ENCODE measurements around the gene HDAC4. TPM values are rescaled to one million over a fixed set of nuclear protein-coding genes. Genes with fewer than 3 reads are reported as not detected.

The HDAC4 gene
- total RNA-seq, 1 experiment from 2014 or later: 32.0 TPM

DNA sequence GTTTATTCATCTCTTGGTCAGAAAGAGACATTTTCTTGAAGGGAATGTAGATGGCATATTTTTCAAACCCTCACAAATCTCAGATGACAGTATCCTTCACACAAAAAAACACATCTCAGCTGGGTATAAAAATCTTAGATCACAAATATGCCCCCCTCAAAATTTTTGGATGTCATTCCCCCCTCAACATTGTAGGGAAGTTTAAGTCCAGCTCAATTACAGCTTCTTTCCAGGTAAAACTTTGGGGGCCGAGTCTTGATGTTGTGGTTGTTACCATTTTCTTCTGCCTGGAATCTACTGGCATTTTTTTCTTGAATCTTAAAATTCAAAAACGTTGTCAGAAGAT is 46.1 kb downstream of the HDAC4 start:
- Histone ChIP-seq H2BK15ac (ENCODE audit: low read depth, low read length) (no peak overlapping the region), H3K18ac (ENCODE audit: insufficient read length, low read depth, low read length) (no peak overlapping the region), H3K4ac (ENCODE audit: low read depth, low read length) (no peak overlapping the region), H4K5ac (ENCODE audit: insufficient read length, low read depth, low read length) (no peak overlapping the region), H4K91ac (ENCODE audit: insufficient read length, low read depth, low read length) (no peak overlapping the region), H2BK5ac (ENCODE audit: insufficient read length, low read length) (no peak overlapping the region), H3K23me2 (ENCODE audit: insufficient read length, low read depth, low read length, poor library complexity, severe bottlenecking) (no peaks in the 10 kb centered on the region), H3K79me1 (ENCODE audit: insufficient read depth, low read depth, low read length, poor library complexity, severe bottlenecking) (no peaks in the 10 kb centered on the region), H4K8ac (replicated peaks; ENCODE audit: insufficient read length, low read depth, low read length) (no peak overlapping the region), H2AFZ (ENCODE audit: low read length) (no peak overlapping the region), H2BK20ac (ENCODE audit: low read depth, low read length, poor library complexity, severe bottlenecking) (no peak overlapping the region), H3K9ac (ENCODE audit: extremely low read depth, insufficient read length, low read length) (no peak overlapping the region), H2BK120ac (ENCODE audit: low read depth, low read length, poor library complexity, severe bottlenecking) (no peak overlapping the region), H3K9me3 (ENCODE audit: control insufficient read depth, low read depth, low read length) (no peaks in the 10 kb centered on the region), H3K79me2 (ENCODE audit: insufficient read depth, low read length) (peaks cover 2% of the 10 kb centered on the region; the same call in 1 of the 2 replicates), H3K27ac (ENCODE audit: insufficient read length, low read depth, low read length) (no peak overlapping the region), H4K20me1 (ENCODE audit: control insufficient read depth, insufficient read depth, insufficient read length) (no peaks in the 10 kb centered on the region), H3K56ac (ENCODE audit: insufficient read length, low read depth, low read length) (no peak overlapping the region), H3K14ac (ENCODE audit: insufficient read depth, low read length) (no peak overlapping the region), H3K4me2 (ENCODE audit: insufficient read depth, insufficient read length, low read length) (no peak overlapping the region), H2BK12ac (ENCODE audit: insufficient read length, low read depth, low read length) (no peak overlapping the region), H3K4me1 (ENCODE audit: insufficient read depth, low read length) (peaks cover 3% of the 10 kb centered on the region; the same call in 1 of the 2 replicates), H2AK5ac (ENCODE audit: insufficient read length, low read length) (no peak overlapping the region), H3T11ph (ENCODE audit: low read length) (no peak overlapping the region), H3K27me3 (ENCODE audit: insufficient read depth, low read length) (no peaks in the 10 kb centered on the region), H3K23ac (ENCODE audit: insufficient read length, low read depth, low read length) (no peak overlapping the region)
- no peaks in the 10 kb centered on the region for H3K27me3 Mint-ChIP-seq (ENCODE audit: low read depth)
- no peak overlapping the region for H3K4me3 Mint-ChIP-seq
- no peak for TF ChIP-seq CTCF (conservative IDR thresholded peaks at IDR 0.05)
- peaks cover 14 to 20% of the 10 kb centered on the region in 2 experiments for H3K4me1 Mint-ChIP-seq
- no peak for DNase-seq
- H3K36me3 Mint-ChIP-seq (ENCODE audit: insufficient read depth in 1 of 3, low read depth in 3 of 3): peaks cover 34 to 39% (median 38%) of the 10 kb centered on the region in 3 experiments
- no CpG with 5 or more reads among the region's 2 CpGs for whole genome bisulfite sequencing (ENCODE audit: extremely low coverage, insufficient read length, low lambda C conversion rate)
- H3K9me3 Mint-ChIP-seq: peaks cover 6 to 16% of the 10 kb centered on the region in 2 experiments
- H3K27ac Mint-ChIP-seq: no peak overlapping the region
